ENCODE results near the gene RAB5A.
A peak's percentile ranks its signal among the peaks of the same experiment; 100 is the strongest.

RAB5A gene

DNA sequence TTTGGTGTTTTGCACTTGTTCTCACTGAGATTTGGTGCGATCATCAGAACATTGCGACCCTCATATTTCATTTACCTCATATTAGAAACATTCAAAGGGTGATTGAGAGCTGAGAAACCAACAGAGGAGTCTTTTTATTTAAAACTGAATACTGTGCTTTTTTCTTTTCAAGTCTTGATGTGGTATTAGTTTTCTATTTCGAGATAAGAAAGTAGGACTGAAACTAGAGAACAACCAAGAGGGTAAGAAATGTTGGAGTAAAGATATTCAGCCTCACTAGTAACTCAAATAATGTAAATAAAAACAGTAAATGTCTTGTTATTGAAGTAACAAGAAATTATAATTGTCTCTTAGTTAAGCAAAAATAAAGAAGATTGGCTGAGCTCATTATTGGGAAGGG is 39.4 kb upstream of the RAB5A start:
- TF ChIP-seq, protein P1, sequence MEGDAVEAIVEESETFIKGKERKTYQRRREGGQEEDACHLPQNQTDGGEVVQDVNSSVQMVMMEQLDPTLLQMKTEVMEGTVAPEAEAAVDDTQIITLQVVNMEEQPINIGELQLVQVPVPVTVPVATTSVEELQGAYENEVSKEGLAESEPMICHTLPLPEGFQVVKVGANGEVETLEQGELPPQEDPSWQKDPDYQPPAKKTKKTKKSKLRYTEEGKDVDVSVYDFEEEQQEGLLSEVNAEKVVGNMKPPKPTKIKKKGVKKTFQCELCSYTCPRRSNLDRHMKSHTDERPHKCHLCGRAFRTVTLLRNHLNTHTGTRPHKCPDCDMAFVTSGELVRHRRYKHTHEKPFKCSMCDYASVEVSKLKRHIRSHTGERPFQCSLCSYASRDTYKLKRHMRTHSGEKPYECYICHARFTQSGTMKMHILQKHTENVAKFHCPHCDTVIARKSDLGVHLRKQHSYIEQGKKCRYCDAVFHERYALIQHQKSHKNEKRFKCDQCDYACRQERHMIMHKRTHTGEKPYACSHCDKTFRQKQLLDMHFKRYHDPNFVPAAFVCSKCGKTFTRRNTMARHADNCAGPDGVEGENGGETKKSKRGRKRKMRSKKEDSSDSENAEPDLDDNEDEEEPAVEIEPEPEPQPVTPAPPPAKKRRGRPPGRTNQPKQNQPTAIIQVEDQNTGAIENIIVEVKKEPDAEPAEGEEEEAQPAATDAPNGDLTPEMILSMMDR (IDR thresholded peaks at IDR 0.05; ENCODE audit: extremely low read depth, insufficient read depth, missing control alignments), result no peak
- in situ Hi-C loops (cut with MboI; ENCODE audit: low pct_unique_long_range_greater_than_20kb, low sequenced_read_pairs, unreplicated experiment), result no loop called here
- no peak for DNase-seq (ENCODE audit: low spot score)

DNA sequence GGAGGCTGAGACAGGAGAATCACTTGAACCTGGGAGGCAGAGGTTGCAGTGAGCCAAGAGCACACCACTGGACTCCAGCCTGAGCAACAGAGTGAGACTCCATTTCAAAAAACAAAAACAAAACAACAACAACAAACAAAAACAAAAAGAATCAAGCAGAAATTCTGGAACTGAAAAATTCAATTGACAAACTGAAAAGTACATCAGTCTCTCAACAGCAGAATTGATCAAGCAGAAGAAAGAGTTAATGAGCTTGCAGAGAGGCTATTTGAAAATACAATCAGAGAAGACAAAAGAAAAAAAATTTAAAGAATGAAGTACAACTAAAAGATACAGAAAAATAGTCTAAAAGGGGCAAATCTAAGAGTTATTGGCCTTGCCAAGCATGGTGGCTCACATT is 35.4 kb upstream of the RAB5A start:
- TF ChIP-seq, protein P1 (IDR thresholded peaks at IDR 0.05; ENCODE audit: extremely low read depth, insufficient read depth, missing control alignments), result no peak
- no peak for DNase-seq (ENCODE audit: low spot score)
- in situ Hi-C loops (cut with MboI; ENCODE audit: low pct_unique_long_range_greater_than_20kb, low sequenced_read_pairs, unreplicated experiment), result no loop called here

DNA sequence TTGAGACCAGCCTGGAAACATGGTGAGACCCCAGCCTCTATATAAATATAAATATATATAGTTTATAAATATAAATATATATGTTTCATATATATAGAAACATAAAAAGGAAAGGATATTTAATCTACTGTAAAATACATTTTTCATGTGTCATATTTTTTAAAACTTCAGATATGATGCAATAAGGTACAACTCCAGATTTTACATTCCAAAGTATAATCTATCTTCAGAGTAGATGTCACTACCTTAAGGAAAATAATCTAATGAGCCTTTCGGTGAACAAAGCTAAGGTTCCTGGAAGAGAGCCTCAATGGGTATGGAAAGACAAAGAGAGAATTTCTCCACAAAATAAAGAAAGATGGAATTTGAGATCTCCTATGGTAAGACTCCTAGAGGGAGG is 29.7 kb upstream of the RAB5A start:
- DNase-seq (ENCODE audit: low spot score), result no peak
- TF ChIP-seq, protein P1 (IDR thresholded peaks at IDR 0.05; ENCODE audit: extremely low read depth, insufficient read depth, missing control alignments), result no peak
- in situ Hi-C loops (cut with MboI; ENCODE audit: low pct_unique_long_range_greater_than_20kb, low sequenced_read_pairs, unreplicated experiment), result no loop called here

DNA sequence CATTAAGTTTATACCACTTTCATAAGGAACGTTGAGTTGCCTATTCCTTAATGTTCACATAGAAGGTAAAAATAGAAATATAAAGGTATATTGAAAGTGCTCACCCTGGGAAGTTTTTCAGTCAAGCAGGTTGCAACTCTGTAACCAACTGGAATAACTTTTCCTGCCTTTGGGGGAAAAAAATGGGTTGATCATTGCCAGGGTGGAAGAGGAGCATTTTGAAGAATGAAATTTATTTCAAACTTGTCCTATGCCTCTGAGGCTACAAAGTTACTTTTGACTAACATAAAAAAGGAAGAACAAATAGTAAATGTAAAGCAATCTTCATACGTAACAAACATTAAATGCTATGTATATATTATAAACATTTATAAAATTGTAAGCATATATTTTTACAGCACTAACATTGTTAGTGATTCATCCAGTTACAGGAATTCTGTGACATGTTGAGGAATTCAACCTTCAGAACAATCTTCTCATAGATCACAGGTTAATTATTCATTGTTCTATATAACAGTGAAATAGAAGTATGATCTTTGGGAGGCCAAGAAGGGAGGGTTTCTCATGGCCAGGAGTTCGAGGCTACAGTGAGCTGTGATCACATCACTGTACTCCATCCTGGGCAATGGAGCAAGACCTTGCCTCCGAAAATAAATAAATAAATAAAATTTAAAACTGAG is 26.4 kb upstream of the RAB5A start:
- DNase-seq (ENCODE audit: low spot score), result no peak
- in situ Hi-C loops (cut with MboI; ENCODE audit: low pct_unique_long_range_greater_than_20kb, low sequenced_read_pairs, unreplicated experiment), result no loop called here
- TF ChIP-seq, protein P1 (IDR thresholded peaks at IDR 0.05; ENCODE audit: extremely low read depth, insufficient read depth, missing control alignments), result no peak

DNA sequence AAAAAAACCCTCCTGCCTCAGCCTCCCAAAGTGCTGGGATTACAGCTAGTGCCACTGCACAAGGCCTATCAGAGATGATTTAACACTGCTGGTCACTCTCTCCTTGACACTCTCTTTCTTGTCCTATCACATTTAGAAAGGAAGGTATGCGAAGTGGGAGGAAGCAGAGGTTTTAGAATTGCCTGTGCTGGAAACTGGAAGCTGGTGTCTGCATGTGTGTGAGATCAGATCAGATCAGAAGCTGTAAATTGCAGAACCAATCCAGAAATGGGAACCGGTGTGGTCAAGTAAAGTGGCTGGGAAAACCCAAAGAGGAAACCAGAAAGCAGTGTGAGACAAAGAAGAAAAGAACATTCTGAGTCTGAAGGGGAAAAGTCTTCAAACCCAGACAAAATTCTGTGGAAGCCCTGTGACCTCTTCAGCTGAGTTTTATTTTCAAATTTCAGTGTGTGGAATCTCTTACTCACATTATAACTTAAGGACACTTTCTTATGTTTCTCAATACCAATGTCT is 15.7 kb upstream of the RAB5A start:
- peak; percentile 56 for DNase-seq (ENCODE audit: low spot score)
- in situ Hi-C loops (cut with MboI; ENCODE audit: low pct_unique_long_range_greater_than_20kb, low sequenced_read_pairs, unreplicated experiment), result no loop called here
- TF ChIP-seq, protein P1 (IDR thresholded peaks at IDR 0.05; ENCODE audit: extremely low read depth, insufficient read depth, missing control alignments), result no peak

DNA sequence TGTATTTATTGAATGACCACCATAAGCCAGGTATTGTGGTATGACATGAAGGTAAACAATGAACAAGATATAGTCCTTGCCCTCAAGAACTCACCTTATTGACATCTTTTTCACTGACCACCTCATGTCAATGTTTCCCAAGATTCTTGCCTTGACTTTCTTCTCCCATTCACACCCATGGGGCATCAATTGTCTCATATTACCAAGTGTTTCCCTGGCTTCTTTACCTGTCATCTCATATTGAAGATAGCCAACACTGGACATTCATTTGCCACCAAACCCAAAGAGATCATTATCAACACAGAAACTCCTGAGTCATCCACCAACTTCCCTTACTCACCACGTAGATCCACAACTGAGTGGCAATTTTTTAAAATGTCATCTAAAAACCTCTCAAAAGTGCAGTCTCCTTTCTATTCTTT is 15.1 kb upstream of the RAB5A start:
- no peak for DNase-seq (ENCODE audit: low spot score)
- TF ChIP-seq, protein P1 (IDR thresholded peaks at IDR 0.05; ENCODE audit: extremely low read depth, insufficient read depth, missing control alignments), result no peak
- in situ Hi-C loops (cut with MboI; ENCODE audit: low pct_unique_long_range_greater_than_20kb, low sequenced_read_pairs, unreplicated experiment), result no loop called here
